Memory B cell (primary cell): ENCODE results near the gene PRPS1.
A peak's percentile ranks its signal among the peaks of the same experiment; 100 is the strongest.
"Not testable (repeated sequence)": the region's sequence is repeated elsewhere in the genome, so short reads cannot be mapped to it uniquely, and the experiment has no call there.

ENCODE experiments used
- ATAC-seq: fragments of 150-1000 bp; cut with Tn5 transposase; 2 replicates; pipeline ENCODE4 v1.10.0; 2021; ENCODE audit warnings: low read depth, mild to moderate bottlenecking, moderate library complexity
- DNase-seq, 2 donors: peaks; one replicate each; pipeline ENCODE4 v3.0.0; 2022; ENCODE audit warnings: low spot score in 2 of 2
- H3K27ac Mint-ChIP-seq: one replicate; pipeline ENCODE4 v1.8.0; 2022; ENCODE audit warnings: mild to moderate bottlenecking, moderate library complexity, mixed read lengths
- H3K27me3 Mint-ChIP-seq: one replicate; pipeline ENCODE4 v1.8.0; 2022; ENCODE audit warnings: mixed read lengths
- H3K36me3 Mint-ChIP-seq: one replicate; pipeline ENCODE4 v1.8.0; 2022; ENCODE audit warnings: mild to moderate bottlenecking, mixed read lengths
- H3K4me1 Mint-ChIP-seq: one replicate; pipeline ENCODE4 v1.8.0; 2022; ENCODE audit warnings: mixed read lengths
- H3K4me3 Mint-ChIP-seq: one replicate; pipeline ENCODE4 v1.8.0; 2022; ENCODE audit warnings: mild to moderate bottlenecking, moderate library complexity, mixed read lengths
- H3K9me3 Mint-ChIP-seq: one replicate; pipeline ENCODE4 v1.8.0; 2022; ENCODE audit warnings: mixed read lengths

PRPS1 gene

DNA sequence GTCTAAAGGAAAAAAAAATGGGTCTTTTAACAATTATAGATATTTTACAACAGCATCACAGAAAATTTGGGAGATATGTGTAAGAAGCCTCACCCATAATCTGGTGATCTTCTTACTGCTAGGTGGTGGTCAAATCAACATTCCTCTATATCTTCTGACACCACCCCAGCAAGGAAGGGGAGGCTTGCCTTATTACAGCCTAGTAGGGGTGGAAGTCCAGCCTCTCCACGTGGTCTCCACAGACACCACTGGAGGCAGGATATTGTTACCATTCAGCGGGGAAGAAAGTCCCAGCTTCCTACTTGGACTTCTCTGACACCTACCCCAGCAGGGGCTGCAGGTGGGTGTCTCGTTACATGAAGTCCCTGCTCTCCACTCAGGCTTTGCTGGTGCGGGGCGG lies 28.7 kb downstream of the PRPS1 start:
- Mint-ChIP-seq H3K4me1 (peaks cover 12% of the 10 kb centered on the region), H3K27ac (no peak overlapping the region), H3K4me3 (no peak overlapping the region), H3K36me3 (peaks cover 3% of the 10 kb centered on the region), H3K9me3 (no peaks in the 10 kb centered on the region), H3K27me3 (no peaks in the 10 kb centered on the region)
- ATAC-seq (no peak), DNase-seq (no peak)

DNA sequence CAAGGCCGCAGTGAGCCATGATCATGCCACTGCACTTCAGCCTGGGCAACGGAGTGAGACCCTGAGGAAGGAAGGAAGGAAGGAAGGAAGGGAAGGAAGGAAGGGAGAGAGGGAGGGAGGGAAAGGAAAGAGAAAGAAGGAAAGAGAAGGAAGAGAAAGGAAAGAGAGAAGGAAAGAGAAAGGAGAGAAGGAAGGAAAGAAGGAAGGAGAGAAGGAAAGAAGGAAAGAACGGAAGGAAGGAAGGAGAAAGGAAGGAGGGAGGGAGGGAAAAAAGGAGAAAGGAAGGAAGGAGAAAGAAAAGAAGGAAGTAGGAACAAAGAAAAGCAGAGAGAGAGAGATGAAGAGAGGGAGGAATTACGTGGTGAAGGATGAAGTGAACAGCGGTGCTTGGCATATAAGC lies 30.4 kb downstream of the PRPS1 start:
- Mint-ChIP-seq H3K27me3 (no peaks in the 10 kb centered on the region), H3K9me3 (no peaks in the 10 kb centered on the region), H3K36me3 (peaks cover 3% of the 10 kb centered on the region), H3K27ac (peak overlapping the region; percentile 73), H3K4me3 (no peak overlapping the region), H3K4me1 (peaks cover 12% of the 10 kb centered on the region)
- DNase-seq: no peak
- no peak for ATAC-seq

DNA sequence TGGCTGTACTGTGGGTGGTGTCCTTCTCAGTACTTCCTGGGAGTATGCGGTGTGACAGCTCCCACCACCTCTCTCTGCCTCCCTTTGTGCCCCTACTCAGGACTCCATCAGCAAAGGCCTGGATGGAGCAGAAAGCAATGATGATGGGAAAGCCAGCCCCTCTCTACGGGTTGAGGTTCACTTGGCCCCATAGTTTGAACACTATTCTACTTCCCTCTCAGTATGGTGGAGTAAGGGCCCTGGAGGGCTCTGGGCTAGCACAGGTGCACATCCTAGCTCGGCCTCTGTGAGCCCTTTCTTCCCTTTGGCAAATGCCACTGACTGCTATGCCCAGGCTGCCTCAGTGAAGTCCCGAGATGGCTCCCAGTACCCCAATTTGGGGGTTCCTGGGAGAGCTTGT lies 31.0 kb downstream of the PRPS1 start:
- Mint-ChIP-seq H3K4me3 (no peak overlapping the region), H3K27me3 (no peaks in the 10 kb centered on the region), H3K4me1 (peaks cover 12% of the 10 kb centered on the region), H3K36me3 (peaks cover 3% of the 10 kb centered on the region), H3K9me3 (no peaks in the 10 kb centered on the region), H3K27ac (no peak overlapping the region)
- ATAC-seq (no peak), DNase-seq (no peak)

- H3K27ac Mint-ChIP-seq: no peak overlapping the region
- peaks cover 3% of the 10 kb centered on the region for H3K36me3 Mint-ChIP-seq
- DNase-seq: no peak
- no peaks in the 10 kb centered on the region for H3K9me3 Mint-ChIP-seq
- peaks cover 10% of the 10 kb centered on the region for H3K4me1 Mint-ChIP-seq
- H3K27me3 Mint-ChIP-seq: no peaks in the 10 kb centered on the region
- no peak overlapping the region for H3K4me3 Mint-ChIP-seq
- peak; percentile 54 for ATAC-seq
These were observed 31.5 kb downstream of the PRPS1 start for GRCh38 chrX:107659768-107660167.

- Mint-ChIP-seq H3K27me3 (no peaks in the 10 kb centered on the region), H3K9me3 (no peaks in the 10 kb centered on the region), H3K27ac (peak overlapping the region; percentile 20), H3K36me3 (peaks cover 4% of the 10 kb centered on the region), H3K4me1 (peaks cover 10% of the 10 kb centered on the region), H3K4me3 (no peak overlapping the region)
- DNase-seq (no peak), ATAC-seq (no peak)
These were observed 33.8 kb downstream of the PRPS1 start for GRCh38 chrX:107662145-107662544.

DNA sequence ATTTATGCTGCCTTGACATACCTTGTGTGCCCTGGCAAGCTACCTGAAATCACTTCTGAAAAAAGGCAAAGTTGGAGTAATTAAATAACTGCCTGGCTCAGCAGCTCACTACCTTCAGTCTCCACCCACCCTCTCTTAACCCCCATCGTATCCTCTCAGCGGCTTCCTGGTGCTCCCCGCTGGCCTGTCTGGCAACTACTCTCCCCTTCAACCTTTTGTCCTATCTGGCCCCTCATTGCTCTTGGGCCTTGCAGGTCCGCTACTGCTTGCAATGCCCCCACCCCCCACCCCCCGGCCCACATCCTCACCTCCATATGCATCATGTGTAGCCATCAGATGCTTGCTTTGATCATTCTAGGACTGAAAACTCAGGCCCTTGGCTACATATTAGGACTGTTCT lies 34.5 kb downstream of the PRPS1 start:
- ATAC-seq (no peak), DNase-seq (no peak)
- Mint-ChIP-seq H3K27ac (peak overlapping the region; percentile 20), H3K4me3 (no peak overlapping the region), H3K4me1 (peaks cover 15% of the 10 kb centered on the region), H3K36me3 (peaks cover 7% of the 10 kb centered on the region), H3K27me3 (no peaks in the 10 kb centered on the region), H3K9me3 (no peaks in the 10 kb centered on the region)

DNA sequence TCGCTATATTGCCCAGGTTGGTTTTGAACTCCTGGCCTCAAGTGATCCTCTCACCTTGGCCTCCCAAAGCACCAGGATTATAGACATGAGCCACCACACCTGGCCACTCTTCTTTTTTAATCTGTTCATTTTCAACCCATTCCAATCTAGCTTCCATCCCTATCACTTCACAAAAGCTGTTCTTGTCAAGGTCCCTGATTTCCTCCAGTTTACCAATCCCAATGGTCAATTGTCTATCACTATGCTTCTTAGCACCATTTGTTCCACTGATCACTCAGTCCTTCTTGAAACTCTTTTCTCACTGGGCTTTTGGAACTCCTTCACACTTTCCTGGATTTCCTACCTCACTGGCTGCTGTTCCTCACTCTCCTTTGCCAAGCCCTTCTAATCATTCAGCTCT lies 38.6 kb downstream of the PRPS1 start:
- no peak for DNase-seq
- peaks cover 7% of the 10 kb centered on the region for H3K36me3 Mint-ChIP-seq
- H3K4me3 Mint-ChIP-seq: no peak overlapping the region
- no peaks in the 10 kb centered on the region for H3K9me3 Mint-ChIP-seq
- ATAC-seq: no peak
- no peak overlapping the region for H3K27ac Mint-ChIP-seq
- H3K27me3 Mint-ChIP-seq: no peaks in the 10 kb centered on the region
- peaks cover 13% of the 10 kb centered on the region for H3K4me1 Mint-ChIP-seq

DNA sequence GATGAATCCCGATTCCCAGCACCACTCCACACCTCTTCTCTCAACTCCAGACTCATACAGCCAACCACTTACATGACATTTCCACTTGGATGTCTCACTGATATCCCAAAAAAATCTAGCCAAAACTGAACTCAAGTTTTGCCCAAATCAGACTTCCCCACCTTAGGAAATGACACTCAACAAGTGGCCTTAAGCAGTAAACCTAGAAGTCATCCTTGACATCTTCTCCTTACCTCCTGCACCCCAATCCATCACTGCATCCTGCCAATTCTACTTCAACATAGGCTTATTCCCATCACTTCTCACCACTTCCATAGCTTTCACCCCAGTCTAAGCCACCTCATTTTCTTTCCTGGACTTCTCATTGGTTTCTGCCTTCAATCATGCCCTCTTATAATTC lies 39.1 kb downstream of the PRPS1 start:
- Mint-ChIP-seq H3K36me3 (peaks cover 7% of the 10 kb centered on the region), H3K27ac (no peak overlapping the region), H3K27me3 (no peaks in the 10 kb centered on the region), H3K4me1 (peaks cover 13% of the 10 kb centered on the region), H3K9me3 (no peaks in the 10 kb centered on the region), H3K4me3 (no peak overlapping the region)
- DNase-seq: no peak
- no peak for ATAC-seq

GRCh38 chrX:107668710-107669109 lies 40.4 kb downstream of the PRPS1 start:
- not testable (repeated sequence) for H3K9me3 Mint-ChIP-seq, H3K4me3 Mint-ChIP-seq, H3K27ac Mint-ChIP-seq, H3K36me3 Mint-ChIP-seq, ATAC-seq, H3K27me3 Mint-ChIP-seq, DNase-seq
- peaks cover 18% of the 10 kb centered on the region for H3K4me1 Mint-ChIP-seq

- Mint-ChIP-seq H3K27me3 (no peaks in the 10 kb centered on the region), H3K9me3 (no peaks in the 10 kb centered on the region), H3K4me1 (peaks cover 19% of the 10 kb centered on the region), H3K27ac (no peak overlapping the region), H3K36me3 (peaks cover 7% of the 10 kb centered on the region), H3K4me3 (no peak overlapping the region)
- ATAC-seq (no peak), DNase-seq (no peak)
These were observed 41.0 kb downstream of the PRPS1 start for GRCh38 chrX:107669261-107669660.

GRCh38 chrX:107669885-107670628 lies 41.7 kb downstream of the PRPS1 start:
- peaks cover 13% of the 10 kb centered on the region for H3K36me3 Mint-ChIP-seq
- H3K27me3 Mint-ChIP-seq: no peaks in the 10 kb centered on the region
- DNase-seq: no peak
- no peak overlapping the region for H3K4me3 Mint-ChIP-seq
- H3K9me3 Mint-ChIP-seq: no peaks in the 10 kb centered on the region
- H3K4me1 Mint-ChIP-seq: peaks cover 27% of the 10 kb centered on the region
- H3K27ac Mint-ChIP-seq: no peak overlapping the region
- no peak for ATAC-seq

DNA sequence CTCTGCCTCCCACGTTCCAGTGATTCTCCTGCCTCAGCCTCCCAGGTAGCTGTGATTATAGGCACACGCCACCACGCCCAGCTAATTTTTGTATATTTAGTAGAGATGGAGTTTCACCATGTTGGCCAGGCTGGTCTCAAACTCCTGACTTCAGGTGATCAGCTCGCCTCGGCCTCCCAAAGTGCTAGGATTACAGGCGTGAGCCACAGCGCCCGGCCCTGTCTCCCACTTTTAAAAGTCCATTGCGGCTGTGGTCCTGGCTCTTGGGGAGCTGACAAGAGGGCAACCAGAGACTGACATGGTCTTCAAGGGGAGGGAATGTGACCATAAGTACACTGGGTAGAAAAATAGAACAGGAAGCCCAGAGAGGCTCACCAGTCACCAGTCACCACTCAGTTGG lies 42.9 kb downstream of the PRPS1 start:
- H3K36me3 Mint-ChIP-seq: peaks cover 13% of the 10 kb centered on the region
- H3K4me3 Mint-ChIP-seq, ATAC-seq, DNase-seq, H3K9me3 Mint-ChIP-seq, H3K27me3 Mint-ChIP-seq: not testable (repeated sequence)
- peak overlapping the region; percentile 38 for H3K27ac Mint-ChIP-seq
- H3K4me1 Mint-ChIP-seq: peaks cover 35% of the 10 kb centered on the region

DNA sequence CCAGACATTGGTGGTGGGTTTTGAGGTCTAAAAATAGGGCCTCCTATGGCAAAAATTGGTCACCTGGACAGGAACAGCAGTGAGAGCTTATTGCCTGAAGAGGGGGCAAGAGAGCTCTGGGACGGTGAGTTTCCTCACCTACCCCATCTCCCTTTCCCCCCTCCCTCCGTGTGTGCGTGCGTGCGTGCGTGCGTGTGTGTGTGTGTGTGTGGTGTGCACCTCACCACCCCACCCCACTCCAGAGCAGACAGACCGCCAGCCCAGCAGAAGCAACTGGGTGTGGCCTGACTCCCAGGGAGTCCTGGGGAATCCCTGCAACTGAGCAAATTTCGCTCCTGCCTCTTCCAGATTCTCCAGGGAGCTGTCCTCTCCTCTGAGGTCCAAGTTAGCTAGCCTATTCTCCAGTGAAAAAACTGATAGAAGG lies 44.7 kb downstream of the PRPS1 start:
- Mint-ChIP-seq H3K27ac (peak overlapping the region; percentile 100), H3K36me3 (peaks cover 8% of the 10 kb centered on the region), H3K9me3 (no peaks in the 10 kb centered on the region), H3K4me1 (peaks cover 31% of the 10 kb centered on the region), H3K27me3 (no peaks in the 10 kb centered on the region), H3K4me3 (peak overlapping the region; percentile 52)
- peak; percentile 60 to 70 for DNase-seq
- peak; percentile 43 for ATAC-seq

GRCh38 chrX:107673431-107673830 lies 45.1 kb downstream of the PRPS1 start:
- DNase-seq: no peak
- Mint-ChIP-seq H3K27me3 (no peaks in the 10 kb centered on the region), H3K27ac (peak overlapping the region; percentile 100), H3K9me3 (no peaks in the 10 kb centered on the region), H3K36me3 (peaks cover 8% of the 10 kb centered on the region), H3K4me1 (peaks cover 34% of the 10 kb centered on the region), H3K4me3 (peak overlapping the region; percentile 68)
- peak; percentile 0 for ATAC-seq

DNA sequence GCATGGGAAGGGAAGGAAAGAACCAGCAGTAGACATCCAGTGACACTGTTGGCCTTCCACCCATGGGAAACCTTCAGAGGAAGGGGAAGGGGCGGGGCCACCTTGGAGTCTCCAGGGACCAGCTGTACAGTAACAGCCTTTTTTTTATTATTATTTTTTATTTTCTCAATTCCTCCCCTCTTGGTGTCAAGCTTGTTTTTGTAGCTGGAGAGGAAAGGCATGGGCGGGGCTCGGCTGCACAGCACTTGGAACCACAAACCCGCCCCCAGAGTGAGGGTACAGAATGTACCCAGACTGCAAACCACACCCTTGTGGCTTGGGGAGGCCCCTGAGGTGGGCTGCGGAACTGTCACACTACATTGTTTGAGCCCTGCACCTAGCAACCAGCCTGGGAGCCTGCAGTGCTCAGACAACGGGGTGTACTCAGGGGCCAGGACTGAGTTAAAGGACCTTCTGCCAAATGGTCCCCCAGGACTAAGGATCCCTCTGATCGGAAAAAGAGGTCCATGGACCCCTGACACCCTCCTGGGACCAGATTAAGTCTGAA lies 45.7 kb downstream of the PRPS1 start:
- DNase-seq (peak; percentile 74 to 84), ATAC-seq (peak; percentile 78)
- Mint-ChIP-seq H3K27ac (peak overlapping the region; percentile 100), H3K36me3 (peaks cover 8% of the 10 kb centered on the region), H3K4me3 (peak overlapping the region; percentile 93), H3K4me1 (peaks cover 39% of the 10 kb centered on the region), H3K9me3 (no peaks in the 10 kb centered on the region), H3K27me3 (no peaks in the 10 kb centered on the region)
